K562 (cell line): ENCODE results near the gene ETV7. TPM values are rescaled to one million over a fixed set of nuclear protein-coding genes. Genes with fewer than 3 reads are reported as not detected.

Experiments used
- ATAC-seq: fragments of 200-7000 bp; cut with Tn5 transposase; 3 replicates; pipeline ENCODE4 v1.9.1; 2020; ENCODE audit warnings: moderate library complexity
- BruUV-seq: library from RNA; stranded (reverse); fragments of 400-500 nt; replicated peaks from 2 replicates; lab custom pipeline; 2021; lab: Mats Ljungman, UMichigan
- CTCF ChIA-PET: fragments of 300-600 bp; formaldehyde crosslinking; extraction: SDS; loops from one replicate; lab custom pipeline; 2021; ENCODE audit warnings: low intra/inter-chr PET ratio; lab: Yijun Ruan, JAX
- POLR2A ChIA-PET: fragments of 300-600, 350-650 bp; sonication (Branson Sonifier 250); formaldehyde crosslinking; extraction: SDS; loops from one replicate; lab custom pipeline; 2021; ENCODE audit warnings: antibody characterized with exemption, inconsistent platforms; lab: Yijun Ruan, JAX
- DNase-seq, 4 experiments: peaks; one replicate each; pipeline versions ENCODE4 v3.0.0 to v3.0.0-alpha.2; 2011 to 2018; ENCODE audit warnings: low spot score in 3 of 4, mixed read lengths in 3 of 4; ENCODE audit errors: extremely low read depth in 1 of 4
- FAIRE-seq: peaks from 2 replicates; lab custom pipeline; 2011; peaks lifted over from hg19 to GRCh38; lab: Jason Lieb, UNC
- H2AFZ ChIP-seq: 2 replicates; pipeline ENCODE4 v1.6.0; 2011; ENCODE audit warnings: low read depth, low read length, control low read depth, inconsistent platforms
- H3K27ac ChIP-seq: fragments of 200-600 bp; 3 replicates; pipeline ENCODE4 v1.8.0; 2011; ENCODE audit warnings: low read depth, mild to moderate bottlenecking, control low read depth, inconsistent platforms, low read length, moderate library complexity, mixed read lengths; ENCODE audit errors: extremely low read depth
- H3K27me3 ChIP-seq, 2 experiments: fragments of 300-600 bp in 1 of 2; 2 replicates in 1 of 2; 3 replicates in 1 of 2; pipeline versions ENCODE4 v1.6.0 to v1.8.0; 2011; ENCODE audit warnings: inconsistent platforms in 2 of 2, low read length in 2 of 2, mild to moderate bottlenecking in 1 of 2, mixed read lengths in 1 of 2, moderate library complexity in 1 of 2; ENCODE audit not compliant: control insufficient read depth in 2 of 2, insufficient read depth in 2 of 2
- H3K36me3 ChIP-seq: fragments of 300-600 bp; 3 replicates; pipeline ENCODE4 v1.8.0; 2011; ENCODE audit warnings: mild to moderate bottlenecking, low read length, inconsistent platforms; ENCODE audit not compliant: control insufficient read depth, insufficient read depth
- H3K4me1 ChIP-seq, 2 experiments: fragments of 200-600 bp in 1 of 2; replicated peaks in 1 of 2; 2 replicates in 1 of 2; 3 replicates in 1 of 2; pipeline versions ENCODE4 v1.5.1 to v1.8.0; 2011; ENCODE audit warnings: inconsistent platforms in 2 of 2, low read length in 2 of 2, mild to moderate bottlenecking in 1 of 2, mixed read lengths in 1 of 2, moderate library complexity in 1 of 2; ENCODE audit not compliant: control insufficient read depth in 2 of 2, insufficient read depth in 2 of 2
- H3K4me2 ChIP-seq: 2 replicates; pipeline ENCODE4 v1.6.1; 2011; ENCODE audit warnings: low read length, control low read depth, inconsistent platforms, mixed read lengths; ENCODE audit not compliant: insufficient read depth
- H3K4me3 ChIP-seq: fragments of 200-600 bp; sonication (generic), shearing (Covaris generic); 2 replicates; pipeline ENCODE4 v1.5.1; 2016; ENCODE audit warnings: control low read depth, inconsistent platforms
- H3K79me2 ChIP-seq: fragments of 200-600 bp; 3 replicates; pipeline ENCODE4 v1.8.0; 2011; ENCODE audit warnings: low read length, inconsistent platforms; ENCODE audit not compliant: control insufficient read depth, insufficient read depth
- H3K9ac ChIP-seq, 2 experiments: 2 replicates each; pipeline versions ENCODE4 v1.6.0 to v1.6.1; 2011; ENCODE audit warnings: low read depth in 2 of 2, low read length in 2 of 2, control low read depth in 1 of 2, inconsistent platforms in 1 of 2, mild to moderate bottlenecking in 1 of 2, mixed read lengths in 1 of 2; ENCODE audit not compliant: insufficient read depth in 1 of 2
- H3K9me1 ChIP-seq: one replicate; pipeline ENCODE4 v1.6.0; 2011; ENCODE audit warnings: inconsistent platforms, mild to moderate bottlenecking, low read length, moderate library complexity; ENCODE audit not compliant: control insufficient read depth, insufficient read depth
- H3K9me3 ChIP-seq: replicated peaks from 2 replicates; pipeline ENCODE4 v1.5.1; 2011; ENCODE audit warnings: low read depth, low read length, inconsistent platforms; ENCODE audit not compliant: control insufficient read depth, insufficient read depth
- H4K20me1 ChIP-seq: replicated peaks from 2 replicates; pipeline ENCODE4 v1.6.1; 2011; ENCODE audit warnings: low read length, inconsistent platforms, mixed read lengths; ENCODE audit not compliant: control insufficient read depth, insufficient read depth
- CHD4 ChIP-seq: fragments of 200-600 bp; sonication (generic); IDR thresholded peaks from 3 replicates; pipeline ENCODE4 v1.6.1; 2012; ENCODE audit warnings: low read depth, mild to moderate bottlenecking, mixed read lengths, low read length, inconsistent platforms; ENCODE audit not compliant: insufficient read depth, insufficient replicate concordance, poor library complexity, severe bottlenecking
- DMBX1 ChIP-seq: fragments of 250-450 bp; sonication (Bioruptor Pico); IDR thresholded peaks from 2 replicates; pipeline ENCODE4 v1.8.0; 2022; ENCODE audit warnings: inconsistent platforms, mild to moderate bottlenecking, moderate library complexity, borderline replicate concordance
- DPF2 ChIP-seq: fragments of 450-650 bp; IDR thresholded peaks from 2 replicates; pipeline ENCODE4 v1.6.1; 2016
- FOXA1 ChIP-seq: fragments of 450-650 bp; IDR thresholded peaks from 2 replicates; pipeline ENCODE4 v1.6.1; 2016; ENCODE audit warnings: mild to moderate bottlenecking, borderline replicate concordance
- KLF10 ChIP-seq: fragments of 250-450 bp; sonication (Bioruptor Pico); IDR thresholded peaks from 2 replicates; pipeline ENCODE4 v1.6.1; 2021; ENCODE audit warnings: matching md5 sums
- TBL1XR1 ChIP-seq, 2 experiments: IDR thresholded peaks; 2 replicates each; pipeline ENCODE4 v1.6.1; 2012; ENCODE audit warnings: improper control_type of control experiment in 2 of 2, low read length in 2 of 2, mild to moderate bottlenecking in 1 of 2
- ZBED1 ChIP-seq: IDR thresholded peaks from 2 replicates; pipeline ENCODE4 v1.6.1; 2014
- ZBTB11 ChIP-seq, 3 experiments: fragments of 200-800 bp in 1 of 3; fragments of 250-450 bp in 1 of 3; fragments of 450-650 bp in 1 of 3; sonication (Bioruptor Pico) in 1 of 3; sonication (Bioruptor generic) in 1 of 3; formaldehyde crosslinking in 1 of 3; IDR thresholded peaks; 2 replicates each; pipeline versions ENCODE4 v1.6.1 to v1.8.0; 2016 to 2022; ENCODE audit warnings: mild to moderate bottlenecking in 2 of 3, missing genetic modification characterization in 2 of 3, missing compliant biosample characterization in 1 of 3, moderate library complexity in 1 of 3
- ZNF318 ChIP-seq, 2 experiments: fragments of 450-650 bp; IDR thresholded peaks; 2 replicates each; pipeline ENCODE4 v1.6.1; 2016; ENCODE audit warnings: mild to moderate bottlenecking in 2 of 2, borderline replicate concordance in 1 of 2, low read depth in 1 of 2, moderate library complexity in 1 of 2
- WGBS: fragments of 100-300 bp; shearing (Covaris generic); methylation state at CpG from one replicate; pipeline ENCODE4 v1.1.6; 2016; ENCODE audit warnings: low coverage, mixed read lengths; ENCODE audit not compliant: insufficient coverage; ENCODE audit errors: missing lambda C conversion rate; 5-methylcytosine and 5-hydroxymethylcytosine counted together
- in situ Hi-C: fragments of 300-500 bp; cut with MboI; formaldehyde crosslinking; loops from 4 replicates; pipeline ENCODE4 v1.15.0; 2018; ENCODE audit warnings: inconsistent platforms, mixed read lengths
- intact Hi-C: fragments of 100-400 bp; cut with micrococcal nuclease; formaldehyde crosslinking; loops from 2 replicates; pipeline ENCODE4 v1.14.2; 2022
- polyA plus RNA-seq, 8 experiments: library from polyadenylated mRNA; depleted of rRNA in 4 of 8; stranded (reverse) in 5 of 8; unstranded in 3 of 8; fragments of >200 nt; fragmentation: Nextera tagmentation in 2 of 8; fragmentation: Illumina TruSeq in 1 of 8; extraction: Ambion mirVana in 2 of 8; extraction: Trizol in 1 of 8; gene quantifications; 2 replicates each; pipeline versions ENCODE4 v1.2.1 to v1.2.3, GENCODE V29; 2011 to 2014; ENCODE audit warnings: inconsistent platforms in 1 of 8, missing spikeins in 1 of 8
- total RNA-seq, 7 experiments: library from RNA; depleted of rRNA in 6 of 7; stranded (reverse); fragments of >200 nt in 6 of 7; fragmentation: Illumina TruSeq in 2 of 7; extraction: Trizol in 2 of 7; gene quantifications; 2 replicates each; pipeline versions ENCODE4 v1.2.1 to v1.2.3, GENCODE V29; 2011 to 2021; ENCODE audit warnings: low replicate concordance in 1 of 7

The ETV7 gene
- total and polyA plus RNA-seq, 9 of the 15 experiments (the other 6 are each of a cell fraction or from before 2014, with no cell fraction given): 0.07 to 0.22 (median 0.14) TPM; not detected in 3

DNA sequence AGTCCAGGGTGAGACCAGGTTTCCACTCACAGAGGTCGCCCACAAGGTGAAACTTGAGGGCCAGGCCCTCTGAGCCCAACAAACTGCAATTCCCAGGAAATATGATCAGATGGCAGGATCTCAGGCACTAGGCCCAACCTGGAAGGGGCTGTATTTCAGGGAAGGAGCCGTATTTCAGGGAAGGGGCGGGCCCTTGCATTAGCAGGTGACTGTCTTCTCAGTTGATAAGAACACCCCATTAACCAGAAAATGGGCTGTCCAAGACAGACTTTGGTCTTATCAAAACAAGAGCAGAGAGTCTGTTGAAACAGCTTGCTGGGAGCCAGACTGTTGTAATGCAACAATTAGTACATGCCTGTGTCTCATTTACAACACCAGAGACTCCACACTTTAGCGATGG lies 39.8 kb downstream of the ETV7 start:
- Histone ChIP-seq H3K79me2 (no peaks in the 10 kb centered on the region), H4K20me1 (peaks cover 9% of the 10 kb centered on the region; the same call in 1 of the 2 replicates), H3K4me3 (no peak overlapping the region), H3K27ac (peak overlapping the region; percentile 28; the same call in 2 of the 3 replicates), H3K36me3 (no peaks in the 10 kb centered on the region), H3K4me1 (peaks cover 28 to 33% of the 10 kb centered on the region in 2 experiments), H3K9me1 (no peaks in the 10 kb centered on the region), H3K9me3 (peaks cover 3% of the 10 kb centered on the region; the same call in 1 of the 2 replicates), H2AFZ (peak overlapping the region; percentile 37), H3K27me3 (0 out of 5 replicates have a peak, but pooled peaks cover 0 to 4% of the 10 kb centered on the region in 2 experiments), H3K4me2 (peak overlapping the region; percentile 19), H3K9ac (peak overlapping the region; percentile 14 to 49; a peak in 1 of 4 replicates)
- CTCF ChIA-PET: no interaction called here
- intact Hi-C loops (no loop called here), in situ Hi-C loops (no loop called here)
- BruUV-seq: no TSS peak
- POLR2A ChIA-PET: interaction anchor here (0.5 to 3.6 kb wide), 4 partner anchors 10 to 990 kb away, joined by 3 to 15 read pairs (median 3); no protein-coding TSS in a partner anchor
- 13% methylated on average over 4 of the region's 4 CpGs for WGBS
- peak; percentile 79 for ATAC-seq
- DNase-seq: peak; percentile 82 to 89 (median 88)
- peak; percentile 86 for FAIRE-seq
- TF ChIP-seq ZBTB11 (CRISPR knock-in tag; IDR thresholded peaks at IDR 0.05): no peak
- no peak for TF ChIP-seq ZBED1
- no peak for TF ChIP-seq FOXA1
- TF ChIP-seq ZNF318 (IDR thresholded peaks at IDR 0.05; ENCODE audit: borderline replicate concordance in 1 of 2, low read depth in 1 of 2): no peak
- TF ChIP-seq KLF10 (CRISPR knock-in tag): no peak
- peak in 1 of 2 experiments; percentile 55; a peak in 2 of 4 replicates for TF ChIP-seq TBL1XR1 (IDR thresholded peaks at IDR 0.05; ENCODE audit: low read length in 2 of 2)
- TF ChIP-seq DMBX1 (CRISPR knock-in tag): no peak
- peak; percentile 86 for TF ChIP-seq DPF2
- TF ChIP-seq CHD4: no peak
